Measurements from ENCODE around the gene RNASET2. TPM values are rescaled to one million over a fixed set of nuclear protein-coding genes. Genes with fewer than 3 reads are reported as not detected.

Gene RNASET2
- total and polyA plus RNA-seq, 2 of the 13 experiments (the other 11 are each of a cell fraction or from before 2014, with no cell fraction given): 44.6 to 597 TPM

GRCh38 chr6:166957087-166957804, 896 bp upstream of the RNASET2 start (continued):
- peak; percentile 80; the same call in 1 of the 2 replicates for TF ChIP-seq ZNF281 (CRISPR knock-in tag; IDR thresholded peaks at IDR 0.05; ENCODE audit: borderline replicate concordance)
- TF ChIP-seq ZNF660 (CRISPR knock-in tag; IDR thresholded peaks at IDR 0.05; ENCODE audit: borderline replicate concordance, low read depth): no peak
- TF ChIP-seq MYNN (CRISPR knock-in tag; IDR thresholded peaks at IDR 0.05; ENCODE audit: low read depth): no peak
- TF ChIP-seq CCDC6 (CRISPR knock-in tag; IDR thresholded peaks at IDR 0.05): no peak
- no peak for TF ChIP-seq ZNF776 (CRISPR knock-in tag; IDR thresholded peaks at IDR 0.05)
- no peak for TF ChIP-seq SYNCRIP (IDR thresholded peaks at IDR 0.05; ENCODE audit: insufficient read depth, low read depth, low read length)
- TF ChIP-seq CREB1 (IDR thresholded peaks at IDR 0.05): no peak
- no peak for TF ChIP-seq CREB1 (CRISPR knock-in tag; IDR thresholded peaks at IDR 0.05)
- peak; percentile 86 for TF ChIP-seq RBM39 (IDR thresholded peaks at IDR 0.05; ENCODE audit: low read depth, low read length, poor library complexity, severe bottlenecking)
- TF ChIP-seq DNMT3B (CRISPR knock-in tag; conservative IDR thresholded peaks at IDR 0.05): no peak
- TF ChIP-seq NFE2 (CRISPR knock-in tag; IDR thresholded peaks at IDR 0.05): no peak
- no peak for TF ChIP-seq ZNF549 (CRISPR knock-in tag; IDR thresholded peaks at IDR 0.05)
- TF ChIP-seq FOSL2 (CRISPR knock-in tag; IDR thresholded peaks at IDR 0.05): no peak
- no peak for TF ChIP-seq ZNF83 (CRISPR knock-in tag; IDR thresholded peaks at IDR 0.05; ENCODE audit: borderline replicate concordance)
- no peak for TF ChIP-seq SNAPC4 (CRISPR knock-in tag; IDR thresholded peaks at IDR 0.05)
- peak; percentile 18; the same call in 1 of the 2 replicates for TF ChIP-seq ZNF431 (CRISPR knock-in tag; IDR thresholded peaks at IDR 0.05; ENCODE audit: borderline replicate concordance, low read depth)
- 0 out of 2 replicates have a peak, but pooled peaks have one; percentile 57 for TF ChIP-seq ZNF724P (CRISPR knock-in tag; IDR thresholded peaks at IDR 0.05; ENCODE audit: borderline replicate concordance)
- no peak; the same call in 1 of the 2 replicates for TF ChIP-seq TERF1 (CRISPR knock-in tag; IDR thresholded peaks at IDR 0.05)
- no peak; the same call in none of the 2 replicates for TF ChIP-seq MAZ (IDR thresholded peaks at IDR 0.05; ENCODE audit: borderline replicate concordance, low read depth, low read length)
- no peak; the same call in 1 of the 2 replicates for TF ChIP-seq MAZ (CRISPR knock-in tag; IDR thresholded peaks at IDR 0.05; ENCODE audit: low read depth)
- no peak for TF ChIP-seq BRCA1 (CRISPR knock-in tag; IDR thresholded peaks at IDR 0.05)

Data from HepG2 (cell line).